ENCODE results near the gene PDHB.
"Not testable (repeated sequence)": the region's sequence is repeated elsewhere in the genome, so short reads cannot be mapped to it uniquely, and the experiment has no call there.

The PDHB gene

DNA sequence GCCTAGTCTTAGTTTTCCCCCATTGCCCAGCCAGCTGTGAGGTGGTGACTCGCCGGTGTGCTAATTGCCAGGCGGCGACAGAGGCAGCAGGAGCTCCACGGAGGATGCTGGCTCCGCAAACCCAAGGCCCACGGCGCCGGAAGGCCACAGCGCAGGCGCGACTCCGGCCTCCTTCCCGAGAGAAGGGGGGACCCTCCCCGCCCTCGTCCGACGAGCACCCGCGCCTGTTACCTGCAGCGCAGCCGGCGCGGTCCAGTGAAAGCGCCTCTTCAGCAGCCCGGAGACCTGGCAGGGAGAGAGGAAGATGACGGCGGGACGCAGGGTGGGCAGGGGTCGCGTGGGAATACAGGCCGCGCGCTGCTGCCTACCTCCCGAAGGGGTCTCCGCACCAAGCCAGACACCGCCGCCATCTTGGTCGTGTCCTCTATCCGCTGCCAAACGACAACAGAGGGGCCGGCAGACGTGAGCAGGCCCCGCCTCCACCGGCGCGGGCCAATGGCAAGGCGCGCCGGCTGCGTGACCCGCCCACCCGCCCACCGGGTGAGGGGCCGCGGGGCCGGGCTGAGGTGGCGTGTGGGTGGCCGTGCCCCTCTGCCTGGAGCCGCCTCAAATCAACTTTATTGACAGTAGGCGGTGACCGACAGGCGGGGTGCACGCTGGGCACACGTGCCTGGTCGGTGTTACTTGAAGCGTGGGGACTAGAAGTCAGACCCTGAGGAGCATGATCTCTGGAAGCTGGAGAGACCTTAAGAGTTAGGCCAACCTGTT, at the start of gene PDHB:
Gene PDHB (minus strand): TSS at position 433 of the 768 bp plus-strand sequence. CDS start 23 bp downstream, at position 410.
- peak; percentile 83 for DNase-seq

DNA sequence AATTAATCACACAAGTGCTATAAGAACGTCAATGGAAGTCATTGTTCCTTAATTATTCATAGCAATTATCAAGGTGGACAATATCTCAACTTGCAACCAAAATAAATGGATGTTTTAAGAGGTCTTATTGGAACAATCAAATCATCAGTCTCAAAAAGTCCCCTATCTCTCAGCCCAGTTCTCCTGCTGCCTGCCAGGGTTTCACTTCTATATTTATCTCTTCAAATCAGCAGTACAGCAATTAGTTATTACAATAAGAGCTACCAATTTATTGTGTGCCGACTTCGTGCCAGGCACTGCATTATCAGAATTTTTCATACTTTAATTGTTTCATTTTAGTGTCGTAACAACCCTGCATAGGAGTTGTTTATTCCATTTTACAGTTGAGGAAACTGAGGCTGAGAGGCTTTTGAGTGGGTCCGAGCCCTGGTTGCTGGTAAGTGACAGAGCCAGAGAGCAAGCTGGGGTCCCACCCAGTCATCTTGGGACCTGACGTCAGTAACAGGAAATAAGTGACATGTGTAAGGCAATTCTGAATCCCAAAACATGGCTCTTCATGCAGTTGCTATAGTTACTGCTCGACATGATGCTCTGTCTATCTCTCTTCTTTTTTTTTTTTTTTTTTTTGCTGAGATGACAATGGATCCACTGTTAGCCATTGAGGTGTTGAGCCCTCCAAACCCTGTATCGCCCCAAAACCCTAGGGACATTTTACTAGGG, 49.4 kb upstream of the PDHB start:
- DNase-seq, result no peak

DNA sequence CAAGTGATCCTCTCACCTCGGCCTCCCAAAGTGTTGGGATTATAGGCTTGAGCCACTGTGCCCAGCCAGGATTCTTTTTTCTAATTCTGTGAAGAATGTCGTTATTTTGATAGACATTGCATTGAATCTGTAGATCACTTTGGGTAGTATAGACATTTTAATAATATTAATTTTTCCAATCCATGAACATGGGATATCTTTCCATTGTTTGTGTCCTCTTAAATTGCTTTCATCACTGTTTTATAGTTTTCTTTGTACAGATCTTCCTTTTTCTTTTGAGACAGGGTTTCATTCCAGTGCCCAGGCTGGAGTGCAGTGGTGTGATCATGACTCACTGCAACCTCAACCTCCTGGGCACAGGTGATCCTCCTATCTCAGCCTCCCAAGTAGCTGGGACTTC, 46.7 kb upstream of the PDHB start:
- no peak for DNase-seq

DNA sequence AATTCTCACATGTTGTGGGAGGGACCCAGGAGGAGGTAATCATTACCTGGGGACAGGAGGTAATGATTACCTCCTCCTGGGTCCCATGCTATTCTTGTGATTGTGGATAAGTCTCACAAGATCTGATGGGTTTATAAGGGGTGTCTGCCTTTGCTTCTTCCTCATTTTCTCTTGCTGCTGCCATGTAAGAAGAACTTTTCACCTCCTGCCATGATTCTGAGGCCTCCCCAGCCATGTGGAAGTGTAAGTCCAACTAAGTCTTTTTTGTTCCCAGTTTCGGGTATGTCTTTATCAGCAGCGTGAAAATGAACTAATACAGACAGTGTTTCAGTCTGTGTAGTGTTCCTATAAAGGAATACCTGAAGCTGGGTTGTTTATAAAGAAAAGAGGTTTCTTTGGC, 45.1 kb upstream of the PDHB start:
- no peak for DNase-seq

DNA sequence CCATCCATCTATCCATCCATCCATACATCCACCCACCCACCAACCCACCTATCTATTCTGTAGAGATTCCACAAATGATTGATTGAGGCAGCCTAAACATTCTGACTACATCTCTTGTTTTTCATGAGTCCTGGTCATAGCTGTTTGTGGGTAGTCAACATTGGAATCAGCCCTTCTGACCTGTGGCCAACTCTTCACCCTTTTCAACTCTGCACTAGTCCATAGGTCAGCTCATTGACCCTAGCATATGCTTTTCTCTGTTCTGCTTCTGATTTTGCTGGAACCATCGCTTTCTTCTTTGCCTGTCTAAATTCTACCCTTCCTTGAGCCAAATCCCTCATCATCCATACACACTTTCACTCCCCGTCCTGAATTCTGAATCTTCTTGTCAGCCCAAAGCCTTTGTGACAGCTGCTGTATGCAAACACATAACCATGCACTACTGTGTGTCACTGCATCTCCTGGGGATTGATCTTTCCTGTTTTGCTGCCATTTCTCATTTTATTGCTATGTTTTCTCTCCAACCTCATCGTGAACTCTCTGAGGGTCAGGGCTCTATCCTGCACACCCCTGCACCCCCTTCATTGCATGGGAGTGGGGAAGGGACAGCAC, 41.4 kb upstream of the PDHB start:
- DNase-seq, result no peak

DNA sequence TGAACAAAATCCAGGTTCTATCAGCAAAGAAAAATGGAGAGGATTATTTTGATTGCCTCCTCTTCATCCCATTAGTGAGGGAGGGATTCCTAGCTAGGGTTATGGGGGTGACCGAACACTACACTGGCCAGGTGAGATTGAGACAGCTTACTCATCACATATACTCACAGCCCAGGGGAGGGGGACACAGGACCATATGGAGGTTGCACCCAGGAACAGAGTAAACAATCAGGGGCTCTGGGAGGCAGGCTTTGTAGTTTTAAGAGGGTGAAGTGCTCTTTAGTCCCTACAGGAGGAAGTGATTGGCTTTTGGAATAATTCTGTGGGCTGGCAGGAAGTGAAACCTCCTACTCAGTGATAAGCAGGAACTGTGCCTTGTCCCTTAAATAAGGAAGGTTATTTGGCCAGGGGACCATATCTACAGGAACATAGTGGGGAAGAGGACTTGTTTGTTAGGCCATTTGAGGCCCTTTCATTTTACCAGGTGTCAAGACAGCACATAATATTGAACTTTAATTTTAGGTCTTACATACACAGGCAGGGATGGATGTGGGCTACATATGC, 40.8 kb upstream of the PDHB start:
- peak; percentile 5 for DNase-seq

DNA sequence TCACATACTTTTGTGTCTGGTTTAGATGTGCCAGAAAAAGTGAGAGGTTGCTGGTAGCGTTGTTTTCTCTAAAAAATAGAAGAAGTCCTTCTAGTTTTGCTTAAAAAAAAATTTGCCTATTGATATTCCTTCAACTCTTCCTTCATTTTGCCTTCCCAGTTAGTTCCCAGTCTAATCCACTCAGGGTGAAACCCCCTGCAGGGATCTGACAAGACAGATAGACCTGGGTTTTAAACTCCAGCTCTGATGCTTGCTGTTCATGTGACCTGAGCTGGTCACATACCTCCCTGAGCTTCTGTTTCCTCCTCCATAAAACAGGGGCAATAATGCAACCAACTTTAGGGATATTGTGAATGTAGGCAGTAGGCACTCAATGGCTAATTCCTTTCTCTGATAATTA, 39.6 kb upstream of the PDHB start:
- no peak for DNase-seq

DNA sequence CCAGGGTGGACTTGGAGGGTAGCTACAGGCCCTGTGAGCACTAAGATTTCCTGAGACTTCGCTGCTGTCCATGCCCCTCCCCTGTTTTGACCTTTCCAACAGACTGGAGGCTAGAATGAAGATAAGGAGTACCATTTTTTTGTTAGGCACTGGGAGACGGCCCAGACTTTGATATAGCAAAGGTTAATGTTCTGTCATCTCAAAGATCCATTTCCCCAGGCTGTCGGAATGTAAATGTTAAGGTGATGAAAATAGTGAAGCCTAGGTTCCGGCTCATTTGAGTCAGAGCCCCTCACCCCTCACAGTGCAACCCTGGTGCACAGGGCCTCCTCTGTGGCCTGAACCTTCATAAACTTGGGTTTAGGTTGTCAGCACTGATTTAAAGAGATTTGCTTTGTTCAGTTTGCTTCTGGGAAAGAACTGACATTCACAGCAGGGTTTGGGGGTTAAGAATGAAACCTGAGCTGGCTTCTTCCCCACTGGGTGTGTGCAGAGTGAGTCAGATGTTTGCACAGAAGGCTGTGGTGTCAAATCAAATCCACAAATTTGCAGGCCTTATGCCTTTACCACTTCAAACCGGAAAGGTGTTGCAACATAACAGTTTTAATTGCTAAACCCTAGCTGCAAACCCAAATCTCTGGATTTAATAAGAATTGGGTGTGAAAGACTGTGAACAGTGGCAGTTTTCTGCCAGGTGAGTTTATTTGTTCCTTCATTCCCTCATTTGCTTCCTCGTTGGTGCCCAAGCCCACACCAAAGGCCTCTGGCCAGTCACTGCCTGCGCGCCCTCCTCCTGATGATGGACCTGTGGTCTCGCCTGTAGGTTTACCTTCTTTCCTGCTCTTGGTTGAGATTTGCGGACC, 37.6 kb upstream of the PDHB start:
- peak; percentile 80 for DNase-seq

DNA sequence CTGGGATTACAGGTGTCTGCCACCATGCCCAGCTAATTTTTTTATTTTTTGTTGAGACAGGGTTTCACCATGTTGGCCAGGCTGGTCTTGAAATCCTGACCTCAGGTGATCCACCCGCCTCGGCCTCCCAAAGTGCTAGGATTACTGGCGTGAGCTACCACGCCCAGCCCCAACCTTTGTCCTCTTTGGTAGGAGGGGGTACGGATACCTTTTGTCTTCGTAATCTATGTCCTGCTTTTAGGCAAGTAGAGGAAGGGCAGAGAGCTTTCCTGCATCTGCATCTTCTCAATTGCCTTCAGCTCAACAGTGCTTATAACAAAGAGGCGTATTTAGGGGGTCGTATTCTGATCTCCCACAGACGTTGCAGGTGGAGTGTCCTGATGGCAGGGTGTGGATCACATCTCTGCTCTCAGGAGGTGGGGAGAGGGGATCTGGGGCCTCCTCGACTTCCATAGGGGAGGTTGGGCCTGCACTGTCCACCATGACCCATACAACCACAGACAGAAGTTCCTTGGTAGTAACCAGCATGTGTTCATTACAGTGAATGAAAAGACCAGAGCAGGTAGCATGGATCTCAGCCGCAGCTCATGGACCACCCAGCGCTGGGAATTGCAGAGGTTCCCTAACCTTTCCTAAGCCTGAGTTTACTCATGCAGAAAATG, 36.9 kb upstream of the PDHB start:
- no peak for DNase-seq

DNA sequence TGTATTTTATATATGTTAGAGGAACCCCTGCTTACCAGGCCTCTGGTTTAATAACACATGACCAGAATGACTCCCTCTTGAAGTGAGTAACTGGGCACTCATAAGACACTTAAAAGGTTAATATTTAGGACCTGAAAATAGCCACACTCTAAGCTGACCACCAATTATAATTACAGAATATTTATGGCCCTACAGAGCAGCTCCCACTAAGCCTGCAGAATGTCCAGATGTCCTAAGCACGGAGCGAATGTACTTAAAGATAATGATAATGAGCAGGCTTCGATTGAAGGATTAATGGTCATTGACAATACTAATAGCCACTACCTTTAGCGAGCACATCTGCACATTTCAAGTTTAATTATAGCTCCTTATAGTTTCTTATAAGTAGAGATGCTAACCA, 35.5 kb upstream of the PDHB start:
- no peak for DNase-seq

DNA sequence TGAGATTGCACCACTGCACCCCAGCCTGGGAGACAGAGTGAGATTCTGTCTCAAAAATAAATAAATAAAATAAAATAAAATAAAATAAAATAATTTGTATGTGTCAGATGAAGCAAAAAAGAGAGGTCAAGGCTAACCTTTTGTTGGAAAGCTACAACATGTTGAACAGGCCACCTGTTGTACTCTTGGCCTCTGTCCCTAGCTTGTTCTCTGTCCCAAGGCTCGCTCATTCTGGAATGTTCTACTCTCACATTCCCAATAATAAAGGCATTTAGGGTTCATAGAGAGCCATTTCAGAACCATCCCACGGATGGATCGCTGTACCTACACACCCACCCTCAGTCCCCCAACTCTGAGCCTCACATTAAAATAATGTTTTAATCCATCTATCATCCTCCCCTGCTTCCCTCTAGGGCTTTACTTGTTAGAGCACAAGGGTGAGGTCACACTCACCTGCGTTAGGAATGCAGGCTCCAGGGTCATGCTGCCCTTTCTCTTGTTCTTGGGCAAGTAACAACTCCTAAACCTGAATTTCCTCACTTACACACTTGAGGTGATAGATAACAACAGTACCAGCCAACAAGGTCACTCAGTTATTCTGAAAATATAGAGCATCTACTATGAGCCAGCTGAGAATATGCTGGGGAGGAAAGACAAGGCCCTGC, 33.4 kb upstream of the PDHB start:
- no peak for DNase-seq

DNA sequence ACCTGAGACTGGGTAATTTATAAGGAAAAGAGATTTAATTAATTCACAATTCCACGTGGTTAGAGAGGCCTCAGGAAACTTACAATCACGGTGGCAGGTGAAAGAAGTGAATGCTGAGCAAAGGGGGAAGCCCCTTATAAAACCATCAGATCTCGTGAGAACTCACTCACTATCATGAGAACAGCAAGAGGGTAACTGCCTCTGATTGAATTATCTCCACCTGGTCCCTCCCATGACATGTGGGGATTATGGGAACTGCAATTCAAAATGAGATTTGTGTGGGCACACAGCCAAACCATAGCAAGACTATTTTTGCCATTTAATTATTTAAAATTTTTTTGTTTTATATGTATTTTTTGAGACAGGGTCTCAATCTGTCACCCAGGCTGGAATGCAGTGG, 31.2 kb upstream of the PDHB start:
- DNase-seq, result no peak

DNA sequence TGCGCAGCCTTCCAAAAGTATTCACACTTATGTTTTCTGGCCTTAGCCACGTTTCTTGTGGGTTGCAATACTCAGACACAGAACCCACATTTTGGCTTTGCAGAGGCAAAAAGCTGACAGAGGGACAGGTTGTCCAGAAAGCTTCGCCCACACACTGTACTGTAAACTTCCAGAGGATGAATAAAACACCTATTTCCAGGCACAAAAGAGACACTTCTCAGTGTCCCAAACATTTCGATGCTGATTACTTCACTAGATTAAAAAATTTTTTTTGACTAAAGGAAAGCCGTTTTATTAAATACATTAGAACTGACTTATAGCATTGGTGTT, 30.3 kb upstream of the PDHB start:
- no peak for DNase-seq

DNA sequence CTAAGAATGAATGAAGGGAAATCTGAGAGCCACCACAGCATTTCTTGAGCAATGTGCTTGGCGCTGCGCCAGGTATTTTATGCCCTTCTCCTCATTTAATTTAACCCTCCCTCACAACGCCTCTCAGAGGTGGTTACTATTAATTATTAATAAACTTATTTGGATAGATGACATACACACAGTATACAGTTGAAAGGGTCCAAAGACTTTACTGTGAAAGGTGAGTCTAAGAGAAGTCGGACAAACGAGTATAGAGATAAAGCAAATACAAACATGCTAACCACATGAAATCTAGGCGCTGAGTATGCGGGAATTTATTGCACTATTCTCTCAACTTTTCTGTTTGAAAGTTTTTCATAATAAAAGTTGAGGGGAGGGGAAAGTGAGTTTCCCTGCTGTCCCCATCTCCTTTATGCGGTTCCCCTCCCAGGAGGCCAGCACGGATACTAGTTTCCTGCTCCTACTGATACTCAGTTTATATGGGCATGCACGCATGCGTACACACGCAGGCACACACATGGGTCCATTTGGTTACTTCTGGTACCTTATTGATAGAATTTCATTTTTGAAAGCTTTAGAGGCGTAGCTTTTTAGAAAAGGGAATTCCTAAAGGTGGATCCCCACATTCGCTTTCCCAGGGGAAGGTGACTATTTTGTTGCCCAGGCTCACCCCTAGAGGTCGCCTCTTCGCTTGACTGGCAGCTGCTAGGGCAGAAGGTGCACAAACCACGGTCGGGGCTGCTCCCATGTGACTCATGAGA, 29.7 kb upstream of the PDHB start:
- DNase-seq, result peak; percentile 51

DNA sequence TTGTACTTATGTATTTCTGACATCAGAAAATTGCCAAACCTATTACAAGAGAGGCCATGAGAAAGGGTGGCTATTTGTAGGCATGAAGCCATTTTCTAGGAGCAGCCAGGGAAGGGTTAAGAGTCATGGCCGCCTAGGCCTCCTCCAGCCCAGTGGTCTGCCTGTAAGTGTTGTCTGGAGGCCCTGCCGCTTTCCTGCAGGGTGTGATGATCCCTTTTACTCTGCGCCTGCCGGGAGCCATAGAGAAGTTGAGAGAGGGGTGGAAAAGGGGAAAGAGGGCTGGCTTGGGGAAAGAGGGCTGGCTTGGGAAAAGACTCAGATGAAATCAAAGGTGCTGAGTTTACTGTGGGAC, 29.2 kb upstream of the PDHB start:
- DNase-seq, result no peak

DNA sequence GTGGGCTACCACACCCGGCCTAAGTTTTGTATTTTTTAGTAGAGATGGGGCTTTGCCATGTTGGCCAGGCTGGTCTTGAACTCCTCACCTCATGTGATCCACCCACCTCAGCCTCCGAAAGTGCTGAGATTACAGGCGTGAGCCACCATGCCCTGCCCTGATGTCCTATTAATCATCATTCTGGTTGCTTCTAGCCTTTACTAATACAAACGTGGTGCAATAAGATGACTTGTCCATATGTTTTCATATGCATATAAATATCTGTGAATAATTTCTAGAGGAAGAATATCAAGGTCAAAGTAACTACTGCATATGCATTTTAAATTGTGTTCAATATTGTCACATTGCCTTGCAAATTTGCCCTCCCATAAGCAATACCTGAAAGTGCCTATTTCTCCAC, 25.5 kb upstream of the PDHB start:
- no peak for DNase-seq

DNA sequence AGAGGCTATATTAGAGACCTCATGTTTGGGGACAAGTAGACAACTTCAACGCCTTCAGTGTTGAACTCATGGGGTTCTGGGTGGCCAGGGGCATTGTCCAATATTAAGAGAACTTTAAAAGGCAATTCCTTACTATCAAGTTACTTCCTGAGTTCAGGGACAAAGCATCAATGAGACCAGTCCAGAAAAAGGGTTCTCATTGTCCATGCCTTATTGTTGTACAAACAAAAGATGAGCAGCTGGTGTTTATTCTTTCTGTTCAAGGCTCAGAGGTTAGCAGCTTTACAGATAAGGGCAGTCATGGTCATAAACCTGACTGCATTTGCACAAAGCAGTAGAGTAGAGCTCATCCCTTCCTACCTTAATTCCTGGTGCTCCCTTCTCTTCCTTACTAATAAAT, 18.5 kb upstream of the PDHB start:
- peak; percentile 22 for DNase-seq

DNA sequence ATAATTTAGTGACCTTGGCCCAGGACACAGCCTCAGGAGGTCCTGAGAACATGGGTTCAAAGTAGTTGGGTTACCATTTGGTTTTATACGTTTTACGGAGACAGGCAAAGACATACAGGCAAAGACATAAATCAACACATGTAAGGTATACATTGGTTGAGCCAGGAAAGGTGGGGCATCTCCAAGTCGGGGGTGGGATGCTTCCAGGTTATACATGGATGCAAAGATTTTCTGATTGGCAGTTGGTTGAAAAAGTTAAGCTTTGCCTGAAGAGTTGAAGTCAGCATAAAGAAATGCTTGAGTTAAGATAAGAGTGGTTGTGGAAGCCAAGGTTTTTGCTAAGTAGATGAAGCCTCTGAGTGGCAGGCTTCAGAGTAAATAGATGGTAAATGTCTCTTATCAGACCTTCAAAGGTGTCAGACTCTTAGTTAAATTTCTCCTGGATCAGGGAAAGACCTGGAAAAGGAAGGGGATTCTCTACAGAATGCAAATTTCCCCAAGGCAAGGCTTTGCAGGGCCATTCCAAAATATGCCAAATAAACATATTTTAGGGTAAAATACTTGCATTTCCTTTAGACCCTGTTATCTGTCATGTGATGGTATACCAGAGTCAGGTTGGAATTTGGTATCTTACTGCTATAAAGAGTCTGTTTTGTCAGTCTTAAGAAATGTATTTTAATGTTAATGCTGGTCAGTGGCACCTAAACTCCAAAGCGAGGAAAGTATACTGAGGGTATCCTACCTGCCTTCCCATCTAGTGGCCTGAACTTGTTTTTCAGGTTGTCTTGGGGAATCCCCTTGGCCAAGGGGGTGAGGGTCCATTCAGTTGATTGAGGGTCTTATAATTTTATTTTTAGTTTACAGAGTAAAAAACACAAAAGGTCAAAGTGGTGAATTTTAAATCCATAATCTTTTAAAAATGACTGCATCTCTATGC, 8.2 kb upstream of the PDHB start:
- DNase-seq, result no peak

DNA sequence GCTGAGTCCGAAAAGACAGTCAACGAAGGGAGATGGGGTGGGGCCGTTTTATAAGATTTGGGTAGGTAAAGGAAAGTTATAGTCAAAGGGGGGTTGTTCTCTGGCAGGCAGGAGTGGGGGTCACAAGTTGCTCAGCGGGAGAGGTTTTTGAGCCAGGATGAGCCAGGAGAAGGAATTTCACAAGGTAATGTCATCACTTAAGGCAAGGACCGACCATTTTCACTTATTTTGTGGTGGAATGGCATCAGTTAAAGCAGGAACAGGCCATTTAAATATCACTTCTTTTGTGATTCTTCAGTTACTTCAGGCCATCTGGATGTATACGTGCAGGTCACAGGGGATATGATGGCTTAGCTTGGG, 7.3 kb upstream of the PDHB start:
- DNase-seq, result not testable (repeated sequence)

DNA sequence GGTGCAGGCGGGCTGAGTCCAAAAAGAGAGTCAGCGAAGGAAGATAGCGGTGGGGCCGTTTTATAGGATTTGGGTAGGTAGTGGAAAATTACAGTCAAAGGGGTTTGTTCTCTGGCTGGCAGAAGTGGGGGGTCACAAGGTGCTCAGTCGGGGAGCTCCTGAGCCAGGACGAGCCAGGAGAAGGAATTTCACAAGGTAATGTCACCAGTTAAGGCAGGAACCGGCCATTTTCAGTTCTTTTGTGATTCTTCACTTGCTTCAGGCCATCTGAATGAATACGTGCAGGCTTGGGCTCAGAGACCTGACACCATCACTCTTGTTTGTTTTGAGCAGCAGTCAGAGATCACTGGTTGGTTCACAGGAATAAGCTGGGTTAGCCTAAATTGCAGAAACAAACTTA, 3.6 kb upstream of the PDHB start:
- not testable (repeated sequence) for DNase-seq
